Measurements from ENCODE around the gene HSD17B8. TPM values are rescaled to one million over a fixed set of nuclear protein-coding genes. Genes with fewer than 3 reads are reported as not detected.

HSD17B8 gene
- polyA plus RNA-seq, 2 of the 4 experiments (the other 2 are of a cell fraction): 9.5 to 16.5 TPM

DNA sequence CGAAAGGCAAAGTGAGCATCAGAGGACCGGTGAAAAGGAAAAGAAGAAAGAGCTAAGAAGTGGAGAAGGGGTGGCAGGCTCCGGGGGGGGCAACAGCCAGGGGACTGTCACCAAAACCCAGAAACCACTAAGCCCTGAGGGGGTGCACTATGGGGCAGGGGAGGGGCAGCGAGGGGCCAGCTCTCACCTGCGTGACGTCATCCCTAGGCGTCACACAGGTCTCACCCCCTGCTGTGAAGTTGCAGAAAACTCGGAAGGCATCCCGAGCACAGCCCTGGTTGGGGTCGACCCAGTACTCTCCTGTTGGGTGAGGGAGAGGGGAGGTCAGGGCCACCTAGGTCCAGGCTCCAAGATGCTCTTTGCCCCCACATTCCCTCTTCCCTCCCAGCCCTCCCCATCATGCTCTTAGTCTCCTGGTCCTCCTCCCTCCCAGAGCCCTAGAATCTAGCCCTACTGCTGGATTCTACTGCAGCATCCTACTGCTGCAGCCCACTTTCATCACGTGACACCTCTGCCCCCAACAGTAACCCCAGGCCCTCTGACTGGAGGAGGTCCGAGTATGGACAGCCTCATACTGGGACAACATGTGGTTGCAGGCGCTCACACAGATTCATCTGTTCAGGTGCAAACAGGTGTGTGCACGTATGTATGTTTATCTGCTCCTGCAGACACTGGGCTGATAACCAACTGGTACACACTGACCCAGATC is 39.6 kb upstream of the HSD17B8 start:
- WGBS (ENCODE audit: missing lambda C conversion rate): 48% methylated on average over 11 of the region's 14 CpGs
- no peak for DNase-seq (ENCODE audit: low read depth in 1 of 2, low spot score in 1 of 2)
- H3K27ac ChIP-seq: no peak overlapping the region
- H3K4me3 ChIP-seq: no peak overlapping the region
- no peaks in the 10 kb centered on the region for H3K9me3 ChIP-seq
- no peak for TF ChIP-seq SREBF2 (IDR thresholded peaks at IDR 0.05)
- no peak overlapping the region for H3K4me2 ChIP-seq
- peaks cover 14% of the 10 kb centered on the region; the same call in 2 of the 3 replicates for H3K4me1 ChIP-seq
- POLR2A ChIA-PET: no interaction called here
- no peak for ATAC-seq
- FAIRE-seq: no peak
- CTCF ChIA-PET: interaction anchor here (0.6 to 2.7 kb wide), 8 partner anchors 8 to 326 kb away, joined by 3 to 7 read pairs (median 4); partner anchors contain the start of gene TAP2

GRCh38 chr6:33165581-33166258 is 38.7 kb upstream of the HSD17B8 start:
- FAIRE-seq (no peak), DNase-seq (ENCODE audit: low read depth in 1 of 2, low spot score in 1 of 2) (no peak), ATAC-seq (no peak)
- Histone ChIP-seq H3K4me1 (peaks cover 13% of the 10 kb centered on the region; the same call in 2 of the 3 replicates), H3K9me3 (no peaks in the 10 kb centered on the region), H3K27ac (no peak overlapping the region), H3K4me3 (no peak overlapping the region), H3K4me2 (no peak overlapping the region)
- 63% methylated on average over 4 of the region's 17 CpGs for WGBS (ENCODE audit: missing lambda C conversion rate)
- POLR2A ChIA-PET: no interaction called here
- no peak for TF ChIP-seq KDM1A (IDR thresholded peaks at IDR 0.05; ENCODE audit: low read depth)
- TF ChIP-seq EHF (CRISPR knock-in tag; IDR thresholded peaks at IDR 0.05): no peak
- no peak for TF ChIP-seq REST (IDR thresholded peaks at IDR 0.05)
- TF ChIP-seq, protein P1, sequence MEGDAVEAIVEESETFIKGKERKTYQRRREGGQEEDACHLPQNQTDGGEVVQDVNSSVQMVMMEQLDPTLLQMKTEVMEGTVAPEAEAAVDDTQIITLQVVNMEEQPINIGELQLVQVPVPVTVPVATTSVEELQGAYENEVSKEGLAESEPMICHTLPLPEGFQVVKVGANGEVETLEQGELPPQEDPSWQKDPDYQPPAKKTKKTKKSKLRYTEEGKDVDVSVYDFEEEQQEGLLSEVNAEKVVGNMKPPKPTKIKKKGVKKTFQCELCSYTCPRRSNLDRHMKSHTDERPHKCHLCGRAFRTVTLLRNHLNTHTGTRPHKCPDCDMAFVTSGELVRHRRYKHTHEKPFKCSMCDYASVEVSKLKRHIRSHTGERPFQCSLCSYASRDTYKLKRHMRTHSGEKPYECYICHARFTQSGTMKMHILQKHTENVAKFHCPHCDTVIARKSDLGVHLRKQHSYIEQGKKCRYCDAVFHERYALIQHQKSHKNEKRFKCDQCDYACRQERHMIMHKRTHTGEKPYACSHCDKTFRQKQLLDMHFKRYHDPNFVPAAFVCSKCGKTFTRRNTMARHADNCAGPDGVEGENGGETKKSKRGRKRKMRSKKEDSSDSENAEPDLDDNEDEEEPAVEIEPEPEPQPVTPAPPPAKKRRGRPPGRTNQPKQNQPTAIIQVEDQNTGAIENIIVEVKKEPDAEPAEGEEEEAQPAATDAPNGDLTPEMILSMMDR (IDR thresholded peaks at IDR 0.05): no peak
- TF ChIP-seq, protein P2, sequence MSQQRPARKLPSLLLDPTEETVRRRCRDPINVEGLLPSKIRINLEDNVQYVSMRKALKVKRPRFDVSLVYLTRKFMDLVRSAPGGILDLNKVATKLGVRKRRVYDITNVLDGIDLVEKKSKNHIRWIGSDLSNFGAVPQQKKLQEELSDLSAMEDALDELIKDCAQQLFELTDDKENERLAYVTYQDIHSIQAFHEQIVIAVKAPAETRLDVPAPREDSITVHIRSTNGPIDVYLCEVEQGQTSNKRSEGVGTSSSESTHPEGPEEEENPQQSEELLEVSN (IDR thresholded peaks at IDR 0.05; ENCODE audit: borderline replicate concordance, low read depth): no peak
- TF ChIP-seq EHMT2 (IDR thresholded peaks at IDR 0.05; ENCODE audit: low read depth): no peak
- TF ChIP-seq POLR2A (IDR thresholded peaks at IDR 0.05; ENCODE audit: low read length): no peak
- TF ChIP-seq HEYL (CRISPR knock-in tag; IDR thresholded peaks at IDR 0.05): no peak
- no peak for TF ChIP-seq ZC3H11A (IDR thresholded peaks at IDR 0.05)
- no peak for TF ChIP-seq RCOR1 (IDR thresholded peaks at IDR 0.05; ENCODE audit: low read depth, low read length)
- no peak for TF ChIP-seq USF2 (IDR thresholded peaks at IDR 0.05)
- TF ChIP-seq FOSB (CRISPR knock-in tag; IDR thresholded peaks at IDR 0.05): no peak
- TF ChIP-seq FOSL2 (IDR thresholded peaks at IDR 0.05): no peak
- TF ChIP-seq FOSL2 (CRISPR knock-in tag; IDR thresholded peaks at IDR 0.05): no peak
- TF ChIP-seq HMGXB4 (CRISPR knock-in tag; IDR thresholded peaks at IDR 0.05; ENCODE audit: borderline replicate concordance): no peak
- no peak for TF ChIP-seq RNF2 (IDR thresholded peaks at IDR 0.05; ENCODE audit: borderline replicate concordance, low read depth)
- no peak for TF ChIP-seq SREBF2 (IDR thresholded peaks at IDR 0.05)
- TF ChIP-seq JUNB (IDR thresholded peaks at IDR 0.05): no peak
- TF ChIP-seq MYC (IDR thresholded peaks at IDR 0.05; ENCODE audit: borderline replicate concordance, low read length): no peak
- no peak for TF ChIP-seq TFCP2L1 (CRISPR knock-in tag; IDR thresholded peaks at IDR 0.05)
- no peak for TF ChIP-seq HES2 (IDR thresholded peaks at IDR 0.05)
- CTCF ChIA-PET: interaction anchor here (0.7 to 2.7 kb wide), 3 partner anchors 11 to 180 kb away, joined by 3 to 7 read pairs (median 3); no protein-coding TSS in a partner anchor
